ENCODE results near the gene VSTM2B.

VSTM2B gene

GRCh38 chr19:29503785-29504184 is 22.0 kb upstream of the VSTM2B start:
- H3K4me3 ChIP-seq = no peak overlapping the region
- no peaks in the 10 kb centered on the region for H4K20me1 ChIP-seq
- H3K27ac ChIP-seq = no peak overlapping the region
- H3K9me3 ChIP-seq = no peaks in the 10 kb centered on the region
- TF ChIP-seq Cebpa-rat (IDR thresholded peaks at IDR 0.05) = no peak
- no peaks in the 10 kb centered on the region for H3K4me1 ChIP-seq
- no peak overlapping the region for H3K4me2 ChIP-seq
- H3K27me3 ChIP-seq = no peaks in the 10 kb centered on the region
- no peaks in the 10 kb centered on the region for H3K36me3 ChIP-seq
- H3K9ac ChIP-seq = no peak overlapping the region

DNA sequence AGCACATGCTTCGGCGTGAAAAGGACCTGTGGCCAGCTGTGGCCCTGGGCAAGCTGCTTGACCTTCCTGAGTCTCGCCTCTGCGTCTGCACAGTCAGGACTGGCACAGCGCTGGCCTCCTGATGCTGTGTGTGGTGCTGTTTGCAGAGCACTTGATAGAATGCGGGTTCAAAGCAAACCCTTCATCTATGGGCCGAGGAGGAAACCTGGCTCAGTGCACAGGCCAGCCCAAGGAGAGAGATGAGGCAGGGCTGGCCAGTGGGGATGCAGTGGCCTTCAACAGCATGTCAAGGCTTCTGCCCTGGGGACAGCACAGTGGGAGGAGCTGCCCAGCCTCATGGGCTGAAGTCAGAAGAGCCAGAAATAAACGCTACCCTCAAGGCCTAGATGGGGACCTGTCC is 21.3 kb upstream of the VSTM2B start:
- H3K27ac ChIP-seq = no peak overlapping the region
- H3K9ac ChIP-seq = no peak overlapping the region
- no peak overlapping the region for H3K4me2 ChIP-seq
- H4K20me1 ChIP-seq = no peaks in the 10 kb centered on the region
- no peaks in the 10 kb centered on the region for H3K27me3 ChIP-seq
- no peak for TF ChIP-seq Cebpa-rat (IDR thresholded peaks at IDR 0.05)
- H3K4me1 ChIP-seq = no peaks in the 10 kb centered on the region
- H3K4me3 ChIP-seq = no peak overlapping the region
- H3K9me3 ChIP-seq = no peaks in the 10 kb centered on the region
- no peaks in the 10 kb centered on the region for H3K36me3 ChIP-seq

DNA sequence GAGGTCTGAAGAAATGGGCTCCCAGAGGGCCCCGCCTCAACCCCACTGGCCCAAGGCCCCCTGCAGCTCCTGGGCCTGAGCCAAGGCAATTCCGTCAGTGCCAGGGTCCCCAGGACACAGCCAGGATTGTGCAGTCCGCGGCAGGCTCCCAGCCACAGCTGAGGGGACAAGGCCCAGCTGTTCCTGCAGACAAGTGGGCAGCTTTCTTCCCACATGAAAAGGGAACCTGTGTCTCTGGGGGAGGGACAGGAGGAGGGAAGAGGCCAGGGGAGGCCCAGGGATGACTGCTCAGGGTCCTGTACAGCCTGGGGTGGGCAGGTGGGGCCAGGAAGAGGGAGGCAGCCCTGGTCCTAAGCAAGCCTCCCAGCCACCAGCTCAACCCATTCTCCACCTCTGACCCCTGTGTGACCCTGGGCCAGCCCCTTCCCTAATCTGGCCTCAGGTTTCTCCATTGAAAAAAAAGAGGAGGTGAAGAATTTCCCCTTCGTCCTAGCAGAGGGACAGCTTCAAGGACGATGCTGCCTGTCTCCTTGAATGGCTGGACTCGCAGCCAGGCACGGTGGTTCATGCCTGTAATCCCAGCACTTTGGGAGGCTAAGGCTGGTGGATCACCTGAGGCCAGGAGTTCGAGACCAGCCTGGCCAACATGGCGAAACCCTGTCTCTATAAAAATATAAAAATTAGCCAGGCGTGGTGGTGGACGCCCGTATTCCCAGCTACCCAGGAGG is 20.5 kb upstream of the VSTM2B start:
- no peaks in the 10 kb centered on the region for H4K20me1 ChIP-seq
- TF ChIP-seq Cebpa-rat (IDR thresholded peaks at IDR 0.05) = no peak
- H3K9me3 ChIP-seq = no peaks in the 10 kb centered on the region
- no peak overlapping the region for H3K4me2 ChIP-seq
- no peaks in the 10 kb centered on the region for H3K4me1 ChIP-seq
- no peak overlapping the region for H3K27ac ChIP-seq
- no peaks in the 10 kb centered on the region for H3K36me3 ChIP-seq
- H3K27me3 ChIP-seq = no peaks in the 10 kb centered on the region
- H3K4me3 ChIP-seq = no peak overlapping the region
- H3K9ac ChIP-seq = no peak overlapping the region

- no peaks in the 10 kb centered on the region for H3K9me3 ChIP-seq
- TF ChIP-seq Cebpa-rat (IDR thresholded peaks at IDR 0.05) = no peak
- H3K27me3 ChIP-seq = peaks cover 6% of the 10 kb centered on the region; the same call in 1 of the 2 replicates
- no peaks in the 10 kb centered on the region for H3K4me1 ChIP-seq
- H4K20me1 ChIP-seq = no peaks in the 10 kb centered on the region
- no peak overlapping the region for H3K4me3 ChIP-seq
- no peak overlapping the region for H3K9ac ChIP-seq
- H3K36me3 ChIP-seq = no peaks in the 10 kb centered on the region
- H3K4me2 ChIP-seq = no peak overlapping the region
- no peak overlapping the region for H3K27ac ChIP-seq
Measured at GRCh38 chr19:29506619-29506911, 19.2 kb upstream of the VSTM2B start.

DNA sequence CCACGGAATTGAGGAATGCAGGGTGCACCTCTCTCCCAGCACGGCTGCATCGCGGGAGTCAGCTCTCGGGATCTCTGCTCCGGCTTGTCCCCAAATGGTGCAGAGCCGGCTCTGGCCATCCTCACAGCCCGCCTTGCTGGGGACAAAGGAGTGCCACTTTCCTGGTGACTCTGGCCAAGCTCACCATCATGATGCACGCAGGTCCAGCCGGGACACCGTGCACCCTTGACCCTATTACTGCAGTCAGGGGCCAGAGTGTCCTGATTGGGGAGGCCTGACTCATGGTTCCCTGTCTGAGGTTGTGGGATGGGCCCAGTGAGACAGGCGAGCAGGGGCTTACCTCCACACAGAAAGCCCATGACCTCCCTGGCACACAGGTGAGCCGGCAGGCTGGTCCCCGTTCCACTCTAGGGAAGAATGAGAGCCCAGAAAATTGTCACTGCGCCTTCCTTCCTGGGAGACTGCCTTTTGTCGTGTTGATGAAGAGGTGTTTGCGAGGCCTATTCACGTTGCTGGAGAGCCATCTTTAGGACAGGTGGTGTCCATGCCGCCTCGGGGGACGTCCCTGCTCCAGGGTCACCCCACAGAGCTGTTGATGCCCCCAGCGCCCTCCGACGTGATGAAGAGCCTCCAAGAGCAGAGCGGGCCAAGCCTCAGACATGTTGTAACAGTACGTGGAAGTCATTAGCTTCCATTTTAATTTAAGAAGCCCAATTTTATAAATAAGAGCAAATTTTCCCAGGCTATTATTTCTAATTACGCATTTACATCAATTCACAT is 18.5 kb upstream of the VSTM2B start:
- Histone ChIP-seq H3K27ac (no peak overlapping the region), H3K9ac (no peak overlapping the region), H3K4me2 (no peak overlapping the region), H3K27me3 (peaks cover 12% of the 10 kb centered on the region; the same call in 1 of the 2 replicates), H3K4me3 (no peak overlapping the region), H3K9me3 (no peaks in the 10 kb centered on the region), H3K36me3 (no peaks in the 10 kb centered on the region), H4K20me1 (no peaks in the 10 kb centered on the region), H3K4me1 (no peaks in the 10 kb centered on the region)
- TF ChIP-seq Cebpa-rat (IDR thresholded peaks at IDR 0.05) = no peak

- Histone ChIP-seq H3K27ac (no peak overlapping the region), H4K20me1 (no peaks in the 10 kb centered on the region), H3K27me3 (peaks cover 21% of the 10 kb centered on the region; the same call in 1 of the 2 replicates), H3K4me3 (no peak overlapping the region), H3K4me1 (no peaks in the 10 kb centered on the region), H3K36me3 (no peaks in the 10 kb centered on the region), H3K9ac (no peak overlapping the region), H3K9me3 (no peaks in the 10 kb centered on the region), H3K4me2 (no peak overlapping the region)
- TF ChIP-seq Cebpa-rat (IDR thresholded peaks at IDR 0.05) = no peak
Measured at GRCh38 chr19:29508181-29508580, 17.6 kb upstream of the VSTM2B start.

DNA sequence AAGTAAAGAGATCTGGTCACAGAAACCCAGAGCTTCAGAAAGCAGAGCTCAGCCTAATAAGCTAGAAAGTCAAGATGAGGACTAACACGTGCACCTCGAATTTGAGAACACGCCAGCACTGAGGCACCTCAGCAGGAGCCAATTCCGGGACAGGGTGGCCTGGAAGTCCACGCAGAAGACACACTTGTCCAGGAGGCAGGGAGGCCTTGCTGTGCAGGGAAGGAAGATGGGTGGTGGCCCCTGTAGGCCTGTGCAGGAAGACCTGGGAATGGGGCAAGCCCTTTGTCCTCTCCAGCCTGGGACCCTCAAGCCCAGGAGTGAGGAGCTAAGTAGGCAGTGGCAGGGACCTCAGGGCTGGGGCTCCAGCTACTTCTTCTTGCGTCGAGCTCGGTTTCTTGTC is 16.3 kb upstream of the VSTM2B start:
- Histone ChIP-seq H3K36me3 (no peaks in the 10 kb centered on the region), H3K27ac (no peak overlapping the region), H3K9ac (no peak overlapping the region), H3K4me2 (no peak overlapping the region), H3K27me3 (peaks cover 24% of the 10 kb centered on the region; the same call in 1 of the 2 replicates), H3K9me3 (no peaks in the 10 kb centered on the region), H3K4me1 (no peaks in the 10 kb centered on the region), H4K20me1 (no peaks in the 10 kb centered on the region), H3K4me3 (no peak overlapping the region)
- TF ChIP-seq Cebpa-rat (IDR thresholded peaks at IDR 0.05) = no peak

DNA sequence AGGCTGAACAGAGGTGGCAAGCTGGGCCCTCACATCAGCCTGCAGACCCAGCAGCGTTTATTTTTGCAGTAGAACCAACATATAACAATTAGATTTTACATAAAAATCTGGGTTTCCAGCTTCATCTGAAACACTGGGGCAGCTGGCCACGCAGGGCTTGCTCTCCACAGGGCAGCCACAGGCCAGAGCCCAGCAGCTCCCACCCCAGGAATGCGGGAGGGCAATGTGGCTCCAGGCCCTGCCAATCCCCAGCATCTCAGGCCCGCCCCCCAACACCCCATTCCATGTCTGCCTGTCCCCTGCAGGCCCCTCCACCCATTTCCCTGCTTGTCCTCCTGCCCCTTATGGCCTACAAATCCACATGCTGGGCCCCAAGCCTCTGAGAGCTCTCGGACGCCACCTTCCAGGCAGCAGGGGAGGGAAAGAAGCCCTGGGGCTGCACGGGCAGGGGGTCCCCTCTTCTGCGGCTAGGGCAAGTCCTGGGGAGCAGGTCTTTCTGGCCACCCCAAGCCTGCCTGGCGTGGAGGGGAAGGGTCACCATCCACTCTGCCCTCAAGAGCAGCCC is 15.0 kb upstream of the VSTM2B start:
- Histone ChIP-seq H3K9me3 (no peaks in the 10 kb centered on the region), H3K4me3 (no peak overlapping the region), H3K27ac (no peak overlapping the region), H3K4me2 (no peak overlapping the region), H3K9ac (no peak overlapping the region), H4K20me1 (no peaks in the 10 kb centered on the region), H3K4me1 (no peaks in the 10 kb centered on the region), H3K27me3 (peaks cover 29% of the 10 kb centered on the region; the same call in 1 of the 2 replicates), H3K36me3 (no peaks in the 10 kb centered on the region)
- no peak for TF ChIP-seq Cebpa-rat (IDR thresholded peaks at IDR 0.05)

GRCh38 chr19:29511768-29512167 is 14.0 kb upstream of the VSTM2B start:
- H3K9ac ChIP-seq = no peak overlapping the region
- no peak overlapping the region for H3K4me2 ChIP-seq
- H3K27ac ChIP-seq = no peak overlapping the region

GRCh38 chr19:29512748-29513147 is 13.0 kb upstream of the VSTM2B start:
- Histone ChIP-seq H3K9me3 (no peaks in the 10 kb centered on the region), H4K20me1 (no peaks in the 10 kb centered on the region), H3K4me1 (no peaks in the 10 kb centered on the region), H3K36me3 (no peaks in the 10 kb centered on the region), H3K9ac (no peak overlapping the region), H3K4me3 (no peak overlapping the region), H3K27me3 (peaks cover 29% of the 10 kb centered on the region; the same call in 1 of the 2 replicates), H3K27ac (no peak overlapping the region), H3K4me2 (no peak overlapping the region)
- no peak for TF ChIP-seq Cebpa-rat (IDR thresholded peaks at IDR 0.05)

More at GRCh38 chr19:29511768-29512167, 14.0 kb upstream of the VSTM2B start:
- Histone ChIP-seq H3K36me3 (no peaks in the 10 kb centered on the region), H3K27me3 (peaks cover 29% of the 10 kb centered on the region; the same call in 1 of the 2 replicates), H3K9me3 (no peaks in the 10 kb centered on the region), H4K20me1 (no peaks in the 10 kb centered on the region), H3K4me3 (no peak overlapping the region), H3K4me1 (no peaks in the 10 kb centered on the region)
- no peak for TF ChIP-seq Cebpa-rat (IDR thresholded peaks at IDR 0.05)
